GM21360 (cell line): ENCODE measurements around the gene SAP30BP.

Experiments
- ATAC-seq: cut with Tn5 transposase; IDR thresholded peaks from one replicate; pipeline ENCODE4 v1.9.1; 2021; ENCODE audit warnings: mild to moderate bottlenecking, moderate library complexity; ENCODE audit not compliant: unreplicated experiment

SAP30BP gene

GRCh38 chr17:75646638-75646992 lies 20.5 kb upstream of the SAP30BP start:
- no peak for ATAC-seq

GRCh38 chr17:75647061-75647460 lies 20.1 kb upstream of the SAP30BP start:
- no peak for ATAC-seq

DNA sequence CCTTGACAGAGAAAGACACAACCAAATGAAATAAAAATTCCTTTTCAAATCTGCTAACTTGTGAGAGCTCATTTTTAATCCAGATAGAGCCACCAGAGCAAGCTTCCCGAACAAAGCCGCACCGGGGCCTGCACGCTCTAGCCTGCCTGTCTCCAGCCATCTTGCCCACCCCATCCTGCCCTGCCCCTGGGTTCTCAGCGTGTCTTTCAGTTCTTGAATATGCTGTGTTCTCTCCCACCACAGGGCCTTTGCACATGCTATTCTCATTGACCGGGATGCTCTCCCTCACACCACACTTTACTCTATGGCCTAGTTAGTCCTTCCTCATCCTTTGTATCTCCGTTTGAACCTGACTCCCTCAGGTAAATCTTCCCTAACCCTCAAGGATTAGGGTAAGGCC lies 19.2 kb upstream of the SAP30BP start:
- no peak for ATAC-seq

GRCh38 chr17:75649687-75650086 lies 17.5 kb upstream of the SAP30BP start:
- no peak for ATAC-seq

GRCh38 chr17:75650874-75651273 lies 16.3 kb upstream of the SAP30BP start:
- ATAC-seq, result no peak

DNA sequence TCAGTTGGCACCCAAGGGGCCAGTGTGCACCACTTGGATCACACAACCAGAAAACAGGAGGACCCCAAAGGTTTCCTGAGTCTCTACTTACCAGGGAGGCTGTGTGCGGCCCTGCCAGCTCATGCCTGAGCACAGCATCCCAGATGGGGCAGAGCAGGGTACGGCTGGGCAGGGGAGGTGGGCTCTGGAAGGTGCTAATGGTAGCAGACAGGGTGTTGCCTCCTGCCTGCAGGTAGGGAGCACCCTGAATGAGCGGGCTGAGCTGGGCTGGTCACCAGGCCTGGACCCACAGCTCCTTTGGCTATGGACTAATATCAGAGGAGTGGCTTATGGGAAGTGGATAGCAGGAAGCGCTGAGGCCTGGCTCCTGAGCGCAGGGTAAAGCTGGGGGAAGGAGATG lies 14.8 kb upstream of the SAP30BP start:
- ATAC-seq, result no peak

GRCh38 chr17:75652934-75653549 lies 14.1 kb upstream of the SAP30BP start:
- ATAC-seq, result no peak

- ATAC-seq, result no peak
These were observed 13.0 kb upstream of the SAP30BP start for GRCh38 chr17:75654176-75654575.

DNA sequence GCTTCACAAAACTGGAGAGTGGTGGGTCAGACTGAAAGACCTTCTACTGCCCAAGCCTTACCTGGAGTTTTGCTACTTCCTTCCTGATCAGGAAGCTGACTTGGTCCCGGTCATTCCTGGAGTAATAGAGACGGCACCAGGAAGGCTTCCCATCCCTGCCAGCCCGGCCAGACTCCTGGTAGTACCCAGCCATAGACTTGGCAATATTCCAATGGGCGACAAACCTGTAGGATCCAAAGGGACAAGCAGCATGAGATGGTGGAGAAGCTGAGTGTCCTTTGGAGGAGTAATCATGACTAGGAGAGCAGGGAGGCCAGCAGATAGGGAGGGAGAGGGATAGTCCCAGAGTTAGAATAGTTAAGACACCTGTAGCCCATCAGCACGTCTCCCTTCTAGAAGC lies 8.9 kb upstream of the SAP30BP start:
- ATAC-seq, result no peak

DNA sequence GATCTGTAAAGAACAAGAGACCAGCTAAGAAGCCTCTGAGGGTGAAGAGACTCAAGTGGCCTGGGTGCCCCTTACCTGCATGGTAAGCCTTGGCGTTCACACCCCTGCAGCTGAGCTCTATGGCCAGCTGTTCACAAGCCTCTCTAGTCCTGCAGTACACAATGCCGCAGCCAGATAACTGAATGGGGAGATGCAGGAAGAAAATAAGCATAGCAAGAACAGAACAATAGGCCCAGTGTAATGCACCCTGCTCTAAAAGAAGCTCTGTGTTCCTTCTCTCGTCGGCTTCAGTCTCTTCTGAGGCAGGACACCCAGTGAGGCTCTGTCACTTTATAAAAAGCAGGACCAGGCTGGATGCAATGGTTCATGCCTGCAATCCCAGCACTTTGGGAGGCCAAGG lies 5.6 kb upstream of the SAP30BP start:
- no peak for ATAC-seq

GRCh38 chr17:75662511-75662910 lies 4.6 kb upstream of the SAP30BP start:
- ATAC-seq, result no peak

DNA sequence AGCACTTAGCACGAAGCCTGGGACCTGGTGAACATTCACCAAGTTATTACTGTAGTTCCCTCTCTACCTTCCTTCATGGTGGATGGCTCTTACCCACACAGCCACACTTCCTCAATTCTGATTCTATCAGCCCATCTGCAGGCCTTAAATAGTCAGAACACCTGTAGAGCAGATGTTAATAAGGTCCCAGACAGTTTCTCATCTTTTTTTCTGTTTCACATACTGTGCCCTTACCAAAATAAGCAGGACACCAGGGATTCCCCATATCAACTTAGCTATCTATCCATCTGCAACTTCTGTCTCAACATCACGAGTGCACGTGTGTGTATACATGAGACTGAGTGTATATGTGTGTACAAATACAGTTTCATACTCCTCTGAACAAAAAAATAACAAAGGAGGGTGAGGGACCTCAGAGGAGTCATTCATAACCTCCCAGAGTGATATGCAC lies 3.0 kb upstream of the SAP30BP start:
- peak; percentile 65 for ATAC-seq

DNA sequence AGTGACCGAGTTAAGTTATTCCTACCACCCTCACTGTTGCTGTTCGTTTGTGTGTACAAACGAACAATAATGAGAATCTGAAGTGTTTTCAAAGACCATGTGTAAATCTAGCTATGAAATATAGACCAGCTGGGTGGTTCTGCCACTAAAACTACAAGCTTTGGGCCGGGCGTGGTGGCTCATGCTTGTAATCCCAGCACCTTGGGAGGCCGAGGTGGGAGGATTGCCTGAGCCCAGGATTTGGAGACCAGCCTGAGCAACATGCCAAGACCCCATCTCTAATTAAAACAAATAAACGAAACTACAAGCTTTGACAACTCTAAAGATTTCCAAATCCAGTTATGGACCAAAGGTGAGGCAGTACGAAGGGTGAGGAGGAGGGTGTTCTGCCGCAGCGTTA lies 1.2 kb upstream of the SAP30BP start:
- no peak for ATAC-seq

GRCh38 chr17:75667825-75668224 lies 687 bp downstream of the SAP30BP start:
- ATAC-seq, result no peak

DNA sequence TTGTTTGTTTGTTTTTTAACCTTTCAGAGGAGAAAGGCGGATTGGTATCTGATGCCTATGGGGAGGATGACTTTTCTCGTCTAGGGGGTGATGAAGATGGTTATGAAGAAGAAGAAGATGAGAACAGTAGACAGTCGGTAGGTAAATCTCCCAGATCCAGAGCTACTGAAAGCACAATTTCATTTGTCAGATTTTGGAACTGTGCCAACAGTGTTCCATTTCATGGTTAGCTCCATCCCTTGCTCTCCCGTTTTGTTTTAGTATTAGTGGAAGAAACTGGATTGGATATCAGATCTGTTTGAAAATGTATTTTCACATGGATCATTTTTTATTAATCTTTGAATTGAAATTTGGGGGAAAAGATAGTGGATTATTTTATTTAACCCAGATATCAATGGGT lies 1.4 kb downstream of the SAP30BP start:
- ATAC-seq, result no peak

- no peak for ATAC-seq
These were observed 3.7 kb downstream of the SAP30BP start for GRCh38 chr17:75670868-75671267.

- ATAC-seq, result no peak
These were observed 4.9 kb downstream of the SAP30BP start for GRCh38 chr17:75672011-75672410.

- no peak for ATAC-seq
These were observed 6.3 kb downstream of the SAP30BP start for GRCh38 chr17:75673487-75673886.

GRCh38 chr17:75676461-75676860 lies 9.3 kb downstream of the SAP30BP start:
- no peak for ATAC-seq

- no peak for ATAC-seq
These were observed 12.6 kb downstream of the SAP30BP start for GRCh38 chr17:75679706-75680211.

DNA sequence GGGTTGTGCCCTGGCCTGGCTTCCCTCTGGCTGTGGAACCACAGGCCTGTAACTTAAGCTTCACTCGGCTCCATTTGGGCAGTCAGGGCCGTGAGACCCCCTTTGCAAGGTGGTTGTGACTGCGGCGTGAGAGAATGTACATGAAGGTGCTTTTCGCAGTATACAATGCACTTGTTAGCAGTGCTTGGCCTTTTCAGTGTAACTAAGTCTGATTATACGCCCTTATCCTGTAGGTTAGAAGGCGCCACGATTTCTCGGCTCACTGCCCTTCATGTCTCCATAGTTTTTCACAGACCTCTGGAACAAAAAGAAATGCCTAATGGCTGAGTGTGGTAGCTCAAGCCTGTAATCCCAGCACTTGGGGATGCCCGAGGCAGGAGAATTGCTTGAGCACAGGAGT lies 13.3 kb downstream of the SAP30BP start:
- no peak for ATAC-seq

GRCh38 chr17:75681289-75681688 lies 14.2 kb downstream of the SAP30BP start:
- ATAC-seq, result no peak

DNA sequence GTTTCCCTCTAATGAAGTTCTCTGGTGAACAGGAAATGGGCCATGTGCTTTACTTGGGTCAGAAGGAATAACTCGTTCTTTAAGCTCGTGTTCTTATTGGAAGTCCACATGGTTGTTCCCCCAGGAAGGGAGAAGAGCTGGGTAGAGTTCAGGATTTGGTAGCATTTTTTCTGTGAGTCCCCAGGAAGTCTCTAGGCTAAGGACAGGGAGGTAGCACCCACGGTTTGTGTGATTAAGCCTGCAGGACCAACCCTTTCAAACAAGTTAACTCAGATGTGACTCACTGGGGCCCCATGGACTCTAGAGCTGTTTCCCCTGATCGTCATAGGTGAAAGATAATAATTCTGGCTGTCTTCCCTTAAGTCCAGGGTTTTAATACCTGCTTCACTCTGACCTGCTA lies 16.4 kb downstream of the SAP30BP start:
- no peak for ATAC-seq
